ENCODE results near the gene RLIM.
"Not testable (repeated sequence)": the region's sequence is repeated elsewhere in the genome, so short reads cannot be mapped to it uniquely, and the experiment has no call there.

The RLIM gene, protein sequence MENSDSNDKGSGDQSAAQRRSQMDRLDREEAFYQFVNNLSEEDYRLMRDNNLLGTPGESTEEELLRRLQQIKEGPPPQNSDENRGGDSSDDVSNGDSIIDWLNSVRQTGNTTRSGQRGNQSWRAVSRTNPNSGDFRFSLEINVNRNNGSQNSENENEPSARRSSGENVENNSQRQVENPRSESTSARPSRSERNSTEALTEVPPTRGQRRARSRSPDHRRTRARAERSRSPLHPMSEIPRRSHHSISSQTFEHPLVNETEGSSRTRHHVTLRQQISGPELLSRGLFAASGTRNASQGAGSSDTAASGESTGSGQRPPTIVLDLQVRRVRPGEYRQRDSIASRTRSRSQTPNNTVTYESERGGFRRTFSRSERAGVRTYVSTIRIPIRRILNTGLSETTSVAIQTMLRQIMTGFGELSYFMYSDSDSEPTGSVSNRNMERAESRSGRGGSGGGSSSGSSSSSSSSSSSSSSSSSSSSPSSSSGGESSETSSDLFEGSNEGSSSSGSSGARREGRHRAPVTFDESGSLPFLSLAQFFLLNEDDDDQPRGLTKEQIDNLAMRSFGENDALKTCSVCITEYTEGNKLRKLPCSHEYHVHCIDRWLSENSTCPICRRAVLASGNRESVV

GRCh38 chrX:74614093-74614909 lies at the start of gene RLIM:
Gene RLIM, minus strand, starts transcription at chrX:74614624. Its CDS starts 18,647 bp downstream, at chrX:74595977.
- peak; percentile 97 for DNase-seq

GRCh38 chrX:74656079-74656745 lies 41.8 kb upstream of the RLIM start:
- DNase-seq, result peak; percentile 67

DNA sequence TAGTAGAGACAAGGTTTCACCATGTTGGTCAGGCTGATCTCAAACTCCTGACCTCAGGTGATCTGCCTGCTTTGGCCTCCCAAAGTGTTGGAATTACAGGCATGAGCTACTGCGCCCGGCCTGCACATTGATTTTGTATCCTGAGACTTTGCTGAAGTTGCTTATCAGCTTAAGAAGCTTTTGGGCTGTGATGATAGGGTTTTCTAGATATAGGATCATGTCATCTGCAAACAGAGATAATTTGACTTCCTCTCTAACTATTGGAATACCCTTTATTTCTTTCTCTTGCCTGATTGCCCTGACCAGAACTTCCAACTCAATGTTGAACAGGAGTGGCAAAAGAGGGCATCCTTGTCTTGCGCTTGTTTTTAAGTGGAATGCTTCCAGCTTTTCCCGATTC lies 40.5 kb upstream of the RLIM start:
- DNase-seq, result not testable (repeated sequence)

- no peak for DNase-seq
Observed at GRCh38 chrX:74636749-74637314, 22.4 kb upstream of the RLIM start.

GRCh38 chrX:74613370-74614092 lies 893 bp downstream of the RLIM start:
- peak; percentile 51 for DNase-seq

DNA sequence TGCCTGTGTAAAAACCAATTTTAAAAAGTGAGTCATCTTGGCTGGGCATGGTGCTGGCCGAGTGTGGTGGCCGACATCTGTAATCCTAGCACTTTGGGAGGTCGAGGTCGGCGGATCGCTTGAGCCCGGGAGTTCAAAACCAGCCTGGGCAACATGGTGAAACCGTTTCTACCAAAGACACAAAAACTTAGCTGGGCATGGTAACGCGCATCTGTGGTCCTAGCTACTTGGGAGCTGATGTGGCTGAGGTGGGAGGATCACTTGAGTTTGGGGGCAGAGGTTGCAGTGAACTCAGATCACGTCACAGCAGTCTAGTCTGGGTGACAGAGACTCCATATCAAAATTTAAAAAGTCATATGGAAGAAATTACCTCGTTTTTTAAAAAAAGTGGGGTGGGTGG lies 7.6 kb downstream of the RLIM start:
- DNase-seq, result no peak

DNA sequence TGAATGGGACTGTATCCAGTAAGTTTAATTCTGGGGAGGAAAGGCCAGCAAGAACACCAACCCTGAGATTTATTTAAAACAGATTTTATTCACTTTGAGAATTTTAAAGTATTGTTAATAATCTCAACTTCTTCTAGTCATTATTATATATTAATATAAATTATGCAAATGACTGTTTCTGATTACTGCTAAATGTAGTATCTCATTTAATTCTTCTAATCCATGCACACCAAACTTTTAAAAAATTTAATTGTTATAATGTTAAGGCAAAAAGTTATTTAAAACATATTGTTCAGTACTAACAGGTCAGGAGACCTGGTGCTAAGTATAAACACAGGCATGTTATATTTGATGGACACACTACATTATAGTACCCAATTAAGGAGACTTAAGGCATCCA lies 8.1 kb downstream of the RLIM start:
- no peak for DNase-seq

GRCh38 chrX:74603040-74603439 lies 11.4 kb downstream of the RLIM start:
- DNase-seq, result no peak

DNA sequence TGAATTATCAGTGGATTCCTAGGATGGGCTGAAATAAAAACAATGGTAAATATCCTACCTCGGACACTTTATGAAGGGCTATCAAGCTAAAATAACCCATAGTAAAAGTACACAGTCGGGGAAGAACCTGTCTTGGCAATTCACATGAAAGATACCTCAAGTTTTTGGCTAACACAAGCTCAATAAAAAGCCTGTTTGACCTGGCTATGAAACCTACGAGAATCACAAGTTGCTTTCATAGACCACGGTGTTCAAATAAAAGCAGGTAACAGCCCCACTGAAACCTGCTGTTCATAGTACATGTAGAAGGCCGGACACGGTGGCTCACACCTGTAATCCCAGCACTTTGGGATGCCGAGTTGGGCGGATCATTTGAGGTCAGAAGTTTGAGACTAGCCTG lies 12.3 kb downstream of the RLIM start:
- no peak for DNase-seq

GRCh38 chrX:74593593-74593992 lies 20.8 kb downstream of the RLIM start:
- DNase-seq, result no peak

DNA sequence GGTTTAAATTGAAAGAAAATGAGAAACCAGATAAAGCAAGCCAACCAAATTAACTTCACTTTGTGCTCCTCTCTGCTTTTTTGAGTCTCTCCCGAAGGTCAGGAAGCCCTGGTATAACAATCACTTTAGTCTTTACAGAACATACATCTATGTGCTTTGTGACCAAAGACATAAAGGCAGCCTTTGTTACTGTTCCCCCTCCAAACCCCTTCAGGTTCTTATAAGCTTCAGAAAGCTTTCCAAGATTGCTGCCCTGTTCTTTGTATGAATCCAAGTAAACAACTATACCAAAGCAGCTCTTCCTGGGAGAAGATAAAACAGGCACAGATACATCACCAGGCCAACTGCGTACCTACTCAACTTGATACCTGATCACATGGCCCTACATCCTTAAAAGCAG lies 28.7 kb downstream of the RLIM start:
- DNase-seq, result no peak

DNA sequence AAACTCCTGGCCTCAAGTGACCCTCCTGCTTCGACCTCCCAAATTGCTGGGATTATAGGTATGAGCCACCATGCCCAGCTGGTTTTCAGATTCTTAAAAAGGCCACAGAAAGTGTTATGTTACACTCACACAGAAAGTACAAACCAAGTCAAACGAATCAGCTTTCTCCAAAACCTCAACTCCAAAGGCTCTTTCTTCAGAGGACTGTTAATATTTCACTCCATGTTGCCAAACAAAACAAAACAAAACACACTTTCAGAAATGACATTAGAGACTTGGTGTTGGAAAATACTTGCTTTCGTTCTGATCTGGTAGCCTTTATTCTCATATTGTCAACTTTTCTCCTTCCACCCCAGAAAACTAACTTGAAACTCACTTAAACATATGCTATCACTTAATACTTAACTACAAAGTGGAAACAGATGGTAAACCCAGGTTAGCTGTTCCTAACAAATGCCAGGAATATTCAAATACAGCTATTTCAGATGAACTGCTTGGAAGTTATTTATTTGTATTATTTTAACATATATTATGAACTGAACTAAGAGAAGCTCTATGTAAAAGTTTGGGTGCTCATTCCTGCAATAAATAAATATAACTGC lies 34.7 kb downstream of the RLIM start:
- no peak for DNase-seq

GRCh38 chrX:74578137-74578536 lies 36.3 kb downstream of the RLIM start:
- DNase-seq, result no peak

- no peak for DNase-seq
Observed at GRCh38 chrX:74557378-74557777, 57.0 kb downstream of the RLIM start.

GRCh38 chrX:74551934-74552333 lies 62.5 kb downstream of the RLIM start:
- no peak for DNase-seq

DNA sequence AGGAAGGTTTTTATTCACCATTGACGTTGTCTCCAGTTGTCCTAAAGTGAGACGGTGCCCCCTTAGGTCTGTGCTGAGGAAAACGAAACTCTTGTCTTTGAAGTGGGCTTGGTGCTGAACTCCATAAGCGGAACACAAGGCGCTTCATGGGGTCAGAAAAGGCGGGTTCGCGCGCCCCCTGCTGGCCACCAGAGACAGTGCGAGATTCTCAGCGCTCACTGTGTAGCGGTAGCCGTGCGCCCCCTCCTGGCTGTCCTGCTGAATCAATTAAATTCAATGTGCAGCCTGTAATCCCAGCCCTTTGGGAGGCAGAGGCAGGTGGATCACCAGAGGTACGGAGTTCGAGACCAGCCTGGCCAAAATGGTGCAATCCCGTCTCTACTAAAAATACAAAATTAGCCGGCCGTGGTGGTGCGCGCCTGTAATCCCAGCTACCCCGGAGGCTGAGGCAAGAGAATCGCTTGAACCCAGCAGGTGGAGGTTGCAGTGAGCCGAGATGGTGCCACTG lies 64.1 kb downstream of the RLIM start:
- DNase-seq, result peak; percentile 86

DNA sequence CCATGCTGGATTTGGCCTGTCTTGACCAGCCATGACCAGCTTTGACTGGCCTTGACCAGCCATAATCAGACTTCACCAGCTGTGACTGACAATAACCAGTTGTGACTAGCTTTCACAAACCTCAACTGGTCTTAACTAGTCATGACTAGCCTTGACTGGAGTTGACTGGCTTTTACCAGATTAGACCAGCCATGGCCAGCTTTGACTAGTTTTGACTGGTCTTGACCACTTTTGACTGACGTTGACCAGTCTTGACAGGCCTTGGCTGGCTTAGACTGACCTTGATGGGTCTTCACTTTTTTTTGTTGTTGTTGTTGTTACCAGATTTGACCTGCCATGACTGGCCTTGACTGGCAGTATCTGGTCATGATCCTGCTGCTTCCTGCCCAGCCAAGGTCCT lies 67.4 kb downstream of the RLIM start:
- no peak for DNase-seq

- DNase-seq, result no peak
Observed at GRCh38 chrX:74545880-74546523, 68.4 kb downstream of the RLIM start.

- no peak for DNase-seq
Observed at GRCh38 chrX:74540635-74541249, 73.7 kb downstream of the RLIM start.

- DNase-seq, result peak; percentile 60
Observed at GRCh38 chrX:74536832-74537371, 77.5 kb downstream of the RLIM start.

Measured in islet precursor cell (in vitro differentiated cells).